KMS-11 (cell line): ENCODE data around the gene DNAJC1.

Experiments used
- H2AFZ ChIP-seq: fragments of 200-600 bp; sonication (generic); 2 replicates; pipeline ENCODE4 v1.6.1; 2016; ENCODE audit warnings: antibody characterized with exemption, mixed run types, low read depth
- H3K27ac ChIP-seq: fragments of 200-600 bp; sonication (generic); 2 replicates; pipeline ENCODE4 v1.6.1; 2016; ENCODE audit warnings: mild to moderate bottlenecking, mixed run types
- H3K27me3 ChIP-seq: fragments of 200-600 bp; sonication (generic); 2 replicates; pipeline ENCODE4 v1.6.1; 2017; ENCODE audit warnings: mild to moderate bottlenecking, low read depth, mixed run types, moderate library complexity; ENCODE audit not compliant: insufficient read depth
- H3K36me3 ChIP-seq: fragments of 200-600 bp; sonication (generic); 2 replicates; pipeline ENCODE4 v1.6.1; 2017; ENCODE audit warnings: mild to moderate bottlenecking, mixed run types; ENCODE audit not compliant: insufficient read depth
- H3K4me1 ChIP-seq: fragments of 200-600 bp; sonication (generic); 2 replicates; pipeline ENCODE4 v1.6.1; 2016; ENCODE audit warnings: mild to moderate bottlenecking, low read depth, mixed run types; ENCODE audit not compliant: poor library complexity, severe bottlenecking
- H3K4me2 ChIP-seq: fragments of 200-600 bp; sonication (generic); 2 replicates; pipeline ENCODE4 v1.7.0; 2016; ENCODE audit warnings: mild to moderate bottlenecking, mixed run types
- H3K4me3 ChIP-seq: fragments of 200-600 bp; sonication (generic); IDR thresholded peaks from 2 replicates; pipeline ENCODE4 v1.6.1; 2017; ENCODE audit warnings: low read depth, low read length, mixed read lengths; ENCODE audit not compliant: insufficient read depth
- H3K79me2 ChIP-seq: fragments of 200-600 bp; sonication (generic); 2 replicates; pipeline ENCODE4 v1.6.1; 2016; ENCODE audit warnings: low read depth, mixed run types; ENCODE audit not compliant: insufficient read depth
- H3K9ac ChIP-seq: fragments of 200-600 bp; sonication (generic); 2 replicates; pipeline ENCODE4 v1.6.1; 2016; ENCODE audit warnings: mild to moderate bottlenecking, mixed run types
- H4K20me1 ChIP-seq: fragments of 200-600 bp; sonication (generic); 2 replicates; pipeline ENCODE4 v1.6.1; 2016; ENCODE audit warnings: mild to moderate bottlenecking, mixed run types; ENCODE audit not compliant: insufficient read depth
- CTCF ChIP-seq: fragments of 200-600 bp; sonication (generic); conservative IDR thresholded peaks from 2 replicates; pipeline ENCODE4 v1.6.1; 2017; ENCODE audit warnings: low read depth, mild to moderate bottlenecking, antibody characterized with exemption, low read length, moderate library complexity, mixed read lengths

Gene DNAJC1

GRCh38 chr10:22029445-22030236 is 26.1 kb upstream of the DNAJC1 start:
- Histone ChIP-seq H2AFZ (no peak overlapping the region), H3K9ac (no peak overlapping the region), H3K4me3 (no peak overlapping the region), H3K4me1 (no peaks in the 10 kb centered on the region), H3K27me3 (no peaks in the 10 kb centered on the region), H3K4me2 (no peak overlapping the region), H3K36me3 (no peaks in the 10 kb centered on the region), H4K20me1 (no peaks in the 10 kb centered on the region), H3K27ac (no peak overlapping the region), H3K79me2 (no peaks in the 10 kb centered on the region)
- no peak for TF ChIP-seq CTCF

- TF ChIP-seq CTCF, result no peak
- Histone ChIP-seq H3K27ac (no peak overlapping the region), H2AFZ (no peak overlapping the region), H3K36me3 (no peaks in the 10 kb centered on the region), H3K27me3 (no peaks in the 10 kb centered on the region), H3K4me3 (no peak overlapping the region), H3K4me1 (no peaks in the 10 kb centered on the region), H4K20me1 (no peaks in the 10 kb centered on the region), H3K9ac (no peak overlapping the region), H3K79me2 (no peaks in the 10 kb centered on the region), H3K4me2 (no peak overlapping the region)
Observed at GRCh38 chr10:22027364-22028238, 24.1 kb upstream of the DNAJC1 start.

DNA sequence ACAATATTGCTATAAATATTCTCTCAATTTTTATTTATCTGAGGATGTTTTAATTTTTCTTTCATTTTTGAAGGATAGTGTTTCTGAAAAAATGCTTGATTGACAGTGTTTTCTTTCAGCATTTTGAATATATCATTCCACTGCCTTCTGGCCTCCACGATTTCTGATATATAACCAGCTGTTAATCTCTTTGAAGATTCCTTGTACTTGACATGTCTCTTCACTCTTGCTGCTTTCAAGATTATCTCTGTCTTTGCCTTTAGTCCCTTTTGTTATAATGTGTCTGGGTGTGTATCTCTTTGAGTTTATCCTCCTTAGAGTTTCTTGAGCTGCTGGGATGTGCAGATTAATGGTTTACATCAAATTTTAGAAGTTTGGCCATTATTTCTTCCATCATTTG is 22.8 kb upstream of the DNAJC1 start:
- Histone ChIP-seq H3K79me2 (no peaks in the 10 kb centered on the region), H3K4me3 (no peak overlapping the region), H3K4me2 (no peak overlapping the region), H3K27ac (no peak overlapping the region), H3K4me1 (no peaks in the 10 kb centered on the region), H2AFZ (no peak overlapping the region), H3K9ac (no peak overlapping the region), H4K20me1 (no peaks in the 10 kb centered on the region), H3K27me3 (no peaks in the 10 kb centered on the region), H3K36me3 (no peaks in the 10 kb centered on the region)
- TF ChIP-seq CTCF, result no peak

- H3K4me3 ChIP-seq, result no peak overlapping the region
- H2AFZ ChIP-seq, result no peak overlapping the region
- no peak overlapping the region for H3K27ac ChIP-seq
- H3K4me2 ChIP-seq, result no peak overlapping the region
- no peak for TF ChIP-seq CTCF
- H3K79me2 ChIP-seq, result no peaks in the 10 kb centered on the region
- no peak overlapping the region for H3K9ac ChIP-seq
- no peaks in the 10 kb centered on the region for H4K20me1 ChIP-seq
- H3K27me3 ChIP-seq, result no peaks in the 10 kb centered on the region
- no peaks in the 10 kb centered on the region for H3K36me3 ChIP-seq
- no peaks in the 10 kb centered on the region for H3K4me1 ChIP-seq
Observed at GRCh38 chr10:22023508-22023907, 20.0 kb upstream of the DNAJC1 start.
